Keratinocyte (primary cell): ENCODE results near the gene TCERG1L. TPM values are rescaled to one million over a fixed set of nuclear protein-coding genes. Genes with fewer than 3 reads are reported as not detected.

Experiments
- DNase-seq: peaks from one replicate; pipeline ENCODE4 v3.0.0-alpha.2; 2011; ENCODE audit warnings: low read depth, missing footprints, low spot score
- FAIRE-seq: peaks from 2 replicates; lab custom pipeline; 2011; peaks lifted over from hg19 to GRCh38; lab: Jason Lieb, UNC
- H2AFZ ChIP-seq: 2 replicates; pipeline ENCODE4 v1.6.0; 2012; ENCODE audit warnings: low read length, control low read depth, inconsistent platforms; ENCODE audit not compliant: control insufficient read depth
- H3K27ac ChIP-seq: 2 replicates; pipeline ENCODE4 v1.5.1; 2011; ENCODE audit warnings: low read length; ENCODE audit not compliant: control insufficient read depth, insufficient read depth
- H3K27me3 ChIP-seq: 3 replicates; pipeline ENCODE4 v1.6.0; 2011; ENCODE audit warnings: low read length; ENCODE audit not compliant: control insufficient read depth, insufficient read depth; ENCODE audit errors: extremely low read depth
- H3K36me3 ChIP-seq, 2 experiments: 2 replicates in 1 of 2; 3 replicates in 1 of 2; pipeline ENCODE4 v1.5.1; 2011; ENCODE audit warnings: low read length in 2 of 2, mild to moderate bottlenecking in 1 of 2; ENCODE audit not compliant: control insufficient read depth in 2 of 2, insufficient read depth in 2 of 2; ENCODE audit errors: extremely low read depth in 1 of 2
- H3K4me1 ChIP-seq: 3 replicates; pipeline ENCODE4 v1.5.1; 2011; ENCODE audit warnings: low read length; ENCODE audit not compliant: control insufficient read depth, insufficient read depth; ENCODE audit errors: extremely low read depth
- H3K4me2 ChIP-seq: 3 replicates; pipeline ENCODE4 v1.6.0; 2011; ENCODE audit warnings: low read depth, low read length; ENCODE audit not compliant: control insufficient read depth, insufficient read depth; ENCODE audit errors: extremely low read depth
- H3K4me3 ChIP-seq, 3 experiments: fragments of 200-600 bp in 1 of 3; sonication (generic) in 1 of 3; 2 replicates in 2 of 3; 3 replicates in 1 of 3; pipeline ENCODE4 v1.5.1; 2011 to 2016; ENCODE audit warnings: low read length in 3 of 3, mild to moderate bottlenecking in 3 of 3, control low read depth in 2 of 3, inconsistent platforms in 1 of 3, low read depth in 1 of 3, mixed read lengths in 1 of 3, mixed run types in 1 of 3, moderate library complexity in 1 of 3; ENCODE audit not compliant: control insufficient read depth in 2 of 3, insufficient read depth in 2 of 3; ENCODE audit errors: extremely low read depth in 1 of 3
- H3K79me2 ChIP-seq: 2 replicates; pipeline ENCODE4 v1.6.0; 2012; ENCODE audit warnings: low read length; ENCODE audit not compliant: control insufficient read depth, insufficient read depth
- H3K9ac ChIP-seq: 3 replicates; pipeline ENCODE4 v1.6.0; 2011; ENCODE audit warnings: low read length; ENCODE audit not compliant: control insufficient read depth, insufficient read depth; ENCODE audit errors: extremely low read depth
- H3K9me1 ChIP-seq: 3 replicates; pipeline ENCODE4 v1.6.0; 2011; ENCODE audit warnings: low read length; ENCODE audit not compliant: control insufficient read depth, insufficient read depth; ENCODE audit errors: extremely low read depth
- H3K9me3 ChIP-seq: 2 replicates; pipeline ENCODE4 v1.5.1; 2012; ENCODE audit warnings: low read depth, low read length; ENCODE audit not compliant: control insufficient read depth
- H4K20me1 ChIP-seq: 3 replicates; pipeline ENCODE4 v1.6.0; 2011; ENCODE audit warnings: low read length; ENCODE audit not compliant: control insufficient read depth, insufficient read depth; ENCODE audit errors: extremely low read depth
- EZH2 ChIP-seq: IDR thresholded peaks from one replicate; pipeline ENCODE4 v1.6.1; 2012; ENCODE audit warnings: inconsistent platforms, mild to moderate bottlenecking, low read length, moderate library complexity
- dilution Hi-C: fragments of 300-500 bp; cut with MboI; formaldehyde crosslinking; loops from one replicate; pipeline ENCODE4 v1.7.0; 2020; ENCODE audit warnings: low sequenced_read_pairs; ENCODE audit not compliant: extremely low pct_ligation_motif_present
- polyA plus RNA-seq, 5 experiments: library from polyadenylated mRNA; depleted of rRNA in 3 of 5; stranded (reverse) in 3 of 5; stranded (forward) in 1 of 5; unstranded in 1 of 5; fragments of >200 nt; gene quantifications; 1 replicate in 1 of 5; 2 replicates in 3 of 5; 3 replicates in 1 of 5; pipeline versions ENCODE4 v1.2.1 to v1.2.3, GENCODE V29; 2011 to 2012; ENCODE audit warnings: missing spikeins in 2 of 5, low read depth in 1 of 5, low replicate concordance in 1 of 5
- TF ChIP-seq, protein P1 (sequence below), 3 experiments: IDR thresholded peaks in 1 of 3; conservative IDR thresholded peaks in 1 of 3; optimal IDR thresholded peaks in 1 of 3; 2 replicates in 2 of 3; 3 replicates in 1 of 3; pipeline versions ENCODE3 to v1.5.1; 2011; ENCODE audit warnings: low read length in 3 of 3, mild to moderate bottlenecking in 3 of 3, moderate library complexity in 2 of 3, control low read depth in 1 of 3, inconsistent platforms in 1 of 3; ENCODE audit not compliant: insufficient read depth in 2 of 3; ENCODE audit errors: extremely low read depth in 1 of 3

TCERG1L gene
- polyA plus RNA-seq, 1 donor (not counting 4 experiments of a cell fraction or from before 2014, with no cell fraction given) = not detected

DNA sequence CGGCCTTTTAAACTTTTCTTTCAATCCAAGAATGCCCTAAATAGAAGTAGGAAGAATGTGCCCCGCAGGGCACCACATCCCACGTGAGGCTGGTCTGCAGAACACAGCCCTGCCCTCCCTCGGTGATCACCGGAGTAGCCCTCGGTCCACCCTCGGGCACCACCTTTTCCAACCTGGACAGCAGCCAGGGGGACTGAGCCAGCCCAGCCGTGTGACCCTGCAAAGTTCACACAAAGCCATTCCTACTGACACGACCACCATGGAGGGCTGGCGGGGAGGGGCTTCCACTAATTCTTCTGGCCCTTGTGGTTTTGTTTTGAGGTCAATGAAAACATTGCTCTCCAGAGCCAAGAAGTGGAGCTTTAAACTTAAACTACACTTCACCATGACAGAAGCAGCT, 132.2 kb downstream of the TCERG1L start:
- Histone ChIP-seq H3K9me1 (no peaks in the 10 kb centered on the region), H3K27me3 (no peaks in the 10 kb centered on the region), H3K4me2 (no peak overlapping the region), H3K9me3 (peaks cover 38% of the 10 kb centered on the region), H4K20me1 (no peaks in the 10 kb centered on the region), H3K27ac (no peak overlapping the region), H3K79me2 (no peaks in the 10 kb centered on the region), H3K9ac (no peak overlapping the region), H2AFZ (no peak overlapping the region), H3K36me3 (no peaks in the 10 kb centered on the region), H3K4me3 (no peak overlapping the region), H3K4me1 (no peaks in the 10 kb centered on the region)
- TF ChIP-seq EZH2 = no peak
- TF ChIP-seq, protein P1, sequence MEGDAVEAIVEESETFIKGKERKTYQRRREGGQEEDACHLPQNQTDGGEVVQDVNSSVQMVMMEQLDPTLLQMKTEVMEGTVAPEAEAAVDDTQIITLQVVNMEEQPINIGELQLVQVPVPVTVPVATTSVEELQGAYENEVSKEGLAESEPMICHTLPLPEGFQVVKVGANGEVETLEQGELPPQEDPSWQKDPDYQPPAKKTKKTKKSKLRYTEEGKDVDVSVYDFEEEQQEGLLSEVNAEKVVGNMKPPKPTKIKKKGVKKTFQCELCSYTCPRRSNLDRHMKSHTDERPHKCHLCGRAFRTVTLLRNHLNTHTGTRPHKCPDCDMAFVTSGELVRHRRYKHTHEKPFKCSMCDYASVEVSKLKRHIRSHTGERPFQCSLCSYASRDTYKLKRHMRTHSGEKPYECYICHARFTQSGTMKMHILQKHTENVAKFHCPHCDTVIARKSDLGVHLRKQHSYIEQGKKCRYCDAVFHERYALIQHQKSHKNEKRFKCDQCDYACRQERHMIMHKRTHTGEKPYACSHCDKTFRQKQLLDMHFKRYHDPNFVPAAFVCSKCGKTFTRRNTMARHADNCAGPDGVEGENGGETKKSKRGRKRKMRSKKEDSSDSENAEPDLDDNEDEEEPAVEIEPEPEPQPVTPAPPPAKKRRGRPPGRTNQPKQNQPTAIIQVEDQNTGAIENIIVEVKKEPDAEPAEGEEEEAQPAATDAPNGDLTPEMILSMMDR (optimal IDR thresholded peaks at IDR 0.05 in 1 of 3, IDR thresholded peaks at IDR 0.05 in 1 of 3, conservative IDR thresholded peaks at IDR 0.05 in 1 of 3; ENCODE audit: extremely low read depth in 1 of 3, insufficient read depth in 2 of 3, low read length in 3 of 3) = no peak
- dilution Hi-C loops = no loop called here
- no peak for FAIRE-seq
- no peak for DNase-seq

DNA sequence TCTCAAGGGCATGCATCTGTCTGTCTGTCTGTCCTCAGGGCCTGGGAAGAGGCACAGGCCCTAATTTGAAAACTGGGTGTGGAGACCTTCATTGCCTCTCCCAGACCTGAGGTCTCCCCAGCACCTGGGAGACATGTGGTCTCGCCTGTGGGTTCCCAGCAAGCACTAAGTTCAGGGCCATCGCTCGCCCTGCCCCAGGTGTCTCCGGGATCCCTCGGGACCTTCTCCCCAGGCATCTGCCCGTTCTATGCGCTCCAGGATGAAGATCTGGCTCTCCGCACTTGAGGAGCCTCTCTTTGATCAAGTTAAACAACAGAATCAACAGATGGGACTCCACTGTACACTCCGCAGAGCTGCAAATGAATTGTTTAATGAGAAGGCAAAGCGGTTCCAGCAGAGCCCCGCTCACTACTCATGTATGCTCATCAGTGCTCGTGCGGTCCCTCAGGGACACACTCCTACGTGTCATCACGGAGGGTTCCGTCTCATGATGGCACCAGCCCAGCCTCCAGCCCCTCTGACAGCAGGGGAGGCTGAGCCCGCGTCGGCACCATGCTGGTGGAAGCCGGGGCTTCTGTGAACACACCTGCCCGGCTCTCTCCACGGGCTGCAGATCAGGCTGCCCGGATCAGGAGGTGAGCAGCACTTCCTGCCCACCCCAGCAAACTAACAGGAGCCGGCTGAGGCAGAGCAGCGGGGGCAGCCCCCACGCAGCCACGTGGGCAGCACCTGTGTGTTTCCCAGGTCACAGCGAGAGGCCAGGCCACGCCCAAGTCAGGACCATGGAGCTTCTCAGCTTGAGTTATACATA, 132.8 kb downstream of the TCERG1L start:
- FAIRE-seq (no peak), DNase-seq (no peak)
- Histone ChIP-seq H3K4me2 (no peak overlapping the region), H4K20me1 (no peaks in the 10 kb centered on the region), H3K9ac (no peak overlapping the region), H3K27ac (no peak overlapping the region), H3K4me1 (no peaks in the 10 kb centered on the region), H3K36me3 (no peaks in the 10 kb centered on the region), H3K9me3 (peaks cover 36% of the 10 kb centered on the region), H3K9me1 (no peaks in the 10 kb centered on the region), H3K4me3 (no peak overlapping the region), H2AFZ (no peak overlapping the region), H3K27me3 (no peaks in the 10 kb centered on the region), H3K79me2 (no peaks in the 10 kb centered on the region)
- TF ChIP-seq, protein P1 (optimal IDR thresholded peaks at IDR 0.05 in 1 of 3, IDR thresholded peaks at IDR 0.05 in 1 of 3, conservative IDR thresholded peaks at IDR 0.05 in 1 of 3; ENCODE audit: extremely low read depth in 1 of 3, insufficient read depth in 2 of 3, low read length in 3 of 3) = no peak
- no peak for TF ChIP-seq EZH2
- dilution Hi-C loops = no loop called here
